ENCODE measurements around the gene PUSL1. TPM values are rescaled to one million over a fixed set of nuclear protein-coding genes. Genes with fewer than 3 reads are reported as not detected.
A peak's percentile ranks its signal among the peaks of the same experiment; 100 is the strongest.

PUSL1 gene
- total and polyA plus RNA-seq, 2 of the 13 experiments (the other 11 are each of a cell fraction or from before 2014, with no cell fraction given): 8.3 to 22.2 TPM

GRCh38 chr1:1349256-1350012, 41.0 kb downstream of the PUSL1 start, which contains the start of gene DVL1 (continued):
- TF ChIP-seq, protein P1, sequence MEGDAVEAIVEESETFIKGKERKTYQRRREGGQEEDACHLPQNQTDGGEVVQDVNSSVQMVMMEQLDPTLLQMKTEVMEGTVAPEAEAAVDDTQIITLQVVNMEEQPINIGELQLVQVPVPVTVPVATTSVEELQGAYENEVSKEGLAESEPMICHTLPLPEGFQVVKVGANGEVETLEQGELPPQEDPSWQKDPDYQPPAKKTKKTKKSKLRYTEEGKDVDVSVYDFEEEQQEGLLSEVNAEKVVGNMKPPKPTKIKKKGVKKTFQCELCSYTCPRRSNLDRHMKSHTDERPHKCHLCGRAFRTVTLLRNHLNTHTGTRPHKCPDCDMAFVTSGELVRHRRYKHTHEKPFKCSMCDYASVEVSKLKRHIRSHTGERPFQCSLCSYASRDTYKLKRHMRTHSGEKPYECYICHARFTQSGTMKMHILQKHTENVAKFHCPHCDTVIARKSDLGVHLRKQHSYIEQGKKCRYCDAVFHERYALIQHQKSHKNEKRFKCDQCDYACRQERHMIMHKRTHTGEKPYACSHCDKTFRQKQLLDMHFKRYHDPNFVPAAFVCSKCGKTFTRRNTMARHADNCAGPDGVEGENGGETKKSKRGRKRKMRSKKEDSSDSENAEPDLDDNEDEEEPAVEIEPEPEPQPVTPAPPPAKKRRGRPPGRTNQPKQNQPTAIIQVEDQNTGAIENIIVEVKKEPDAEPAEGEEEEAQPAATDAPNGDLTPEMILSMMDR (CRISPR knock-in tag; IDR thresholded peaks at IDR 0.05): peak; percentile 78
- no peak for TF ChIP-seq PITX1 (CRISPR knock-in tag; IDR thresholded peaks at IDR 0.05)
- TF ChIP-seq SMARCE1 (IDR thresholded peaks at IDR 0.05; ENCODE audit: borderline replicate concordance): no peak
- TF ChIP-seq ZNF740 (CRISPR knock-in tag; IDR thresholded peaks at IDR 0.05): peak; percentile 57; the same call in 1 of the 2 replicates
- TF ChIP-seq FOXA3 (CRISPR knock-in tag; IDR thresholded peaks at IDR 0.05): no peak
- TF ChIP-seq SIN3A (IDR thresholded peaks at IDR 0.05; ENCODE audit: borderline replicate concordance, low read depth, low read length): no peak
- no peak for TF ChIP-seq ZEB1 (IDR thresholded peaks at IDR 0.05; ENCODE audit: insufficient replicate concordance, low read depth)
- TF ChIP-seq YY1 (IDR thresholded peaks at IDR 0.05; ENCODE audit: insufficient read depth, insufficient replicate concordance, low read depth, low read length): no peak
- no peak for TF ChIP-seq SAFB2 (CRISPR knock-in tag; IDR thresholded peaks at IDR 0.05; ENCODE audit: borderline replicate concordance, low read depth)
- TF ChIP-seq ZNF615 (CRISPR knock-in tag; IDR thresholded peaks at IDR 0.05; ENCODE audit: borderline replicate concordance): no peak
- no peak for TF ChIP-seq ZNF614 (CRISPR knock-in tag; IDR thresholded peaks at IDR 0.05; ENCODE audit: borderline replicate concordance)
- TF ChIP-seq U2AF1 (optimal IDR thresholded peaks at IDR 0.05; ENCODE audit: low read depth, low read length): no peak
- TF ChIP-seq KDM5B (CRISPR knock-in tag; IDR thresholded peaks at IDR 0.05; ENCODE audit: borderline replicate concordance): no peak
- TF ChIP-seq, protein P2, sequence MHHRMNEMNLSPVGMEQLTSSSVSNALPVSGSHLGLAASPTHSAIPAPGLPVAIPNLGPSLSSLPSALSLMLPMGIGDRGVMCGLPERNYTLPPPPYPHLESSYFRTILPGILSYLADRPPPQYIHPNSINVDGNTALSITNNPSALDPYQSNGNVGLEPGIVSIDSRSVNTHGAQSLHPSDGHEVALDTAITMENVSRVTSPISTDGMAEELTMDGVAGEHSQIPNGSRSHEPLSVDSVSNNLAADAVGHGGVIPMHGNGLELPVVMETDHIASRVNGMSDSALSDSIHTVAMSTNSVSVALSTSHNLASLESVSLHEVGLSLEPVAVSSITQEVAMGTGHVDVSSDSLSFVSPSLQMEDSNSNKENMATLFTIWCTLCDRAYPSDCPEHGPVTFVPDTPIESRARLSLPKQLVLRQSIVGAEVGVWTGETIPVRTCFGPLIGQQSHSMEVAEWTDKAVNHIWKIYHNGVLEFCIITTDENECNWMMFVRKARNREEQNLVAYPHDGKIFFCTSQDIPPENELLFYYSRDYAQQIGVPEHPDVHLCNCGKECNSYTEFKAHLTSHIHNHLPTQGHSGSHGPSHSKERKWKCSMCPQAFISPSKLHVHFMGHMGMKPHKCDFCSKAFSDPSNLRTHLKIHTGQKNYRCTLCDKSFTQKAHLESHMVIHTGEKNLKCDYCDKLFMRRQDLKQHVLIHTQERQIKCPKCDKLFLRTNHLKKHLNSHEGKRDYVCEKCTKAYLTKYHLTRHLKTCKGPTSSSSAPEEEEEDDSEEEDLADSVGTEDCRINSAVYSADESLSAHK (CRISPR knock-in tag; IDR thresholded peaks at IDR 0.05; ENCODE audit: borderline replicate concordance): no peak
- TF ChIP-seq ZNF460 (CRISPR knock-in tag; IDR thresholded peaks at IDR 0.05; ENCODE audit: borderline replicate concordance): no peak
- no peak for TF ChIP-seq RFX5 (IDR thresholded peaks at IDR 0.05; ENCODE audit: low read depth, low read length)
- no peak for TF ChIP-seq GPN1 (CRISPR knock-in tag; IDR thresholded peaks at IDR 0.05; ENCODE audit: borderline replicate concordance)
- TF ChIP-seq, protein P3, sequence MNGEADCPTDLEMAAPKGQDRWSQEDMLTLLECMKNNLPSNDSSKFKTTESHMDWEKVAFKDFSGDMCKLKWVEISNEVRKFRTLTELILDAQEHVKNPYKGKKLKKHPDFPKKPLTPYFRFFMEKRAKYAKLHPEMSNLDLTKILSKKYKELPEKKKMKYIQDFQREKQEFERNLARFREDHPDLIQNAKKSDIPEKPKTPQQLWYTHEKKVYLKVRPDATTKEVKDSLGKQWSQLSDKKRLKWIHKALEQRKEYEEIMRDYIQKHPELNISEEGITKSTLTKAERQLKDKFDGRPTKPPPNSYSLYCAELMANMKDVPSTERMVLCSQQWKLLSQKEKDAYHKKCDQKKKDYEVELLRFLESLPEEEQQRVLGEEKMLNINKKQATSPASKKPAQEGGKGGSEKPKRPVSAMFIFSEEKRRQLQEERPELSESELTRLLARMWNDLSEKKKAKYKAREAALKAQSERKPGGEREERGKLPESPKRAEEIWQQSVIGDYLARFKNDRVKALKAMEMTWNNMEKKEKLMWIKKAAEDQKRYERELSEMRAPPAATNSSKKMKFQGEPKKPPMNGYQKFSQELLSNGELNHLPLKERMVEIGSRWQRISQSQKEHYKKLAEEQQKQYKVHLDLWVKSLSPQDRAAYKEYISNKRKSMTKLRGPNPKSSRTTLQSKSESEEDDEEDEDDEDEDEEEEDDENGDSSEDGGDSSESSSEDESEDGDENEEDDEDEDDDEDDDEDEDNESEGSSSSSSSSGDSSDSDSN (CRISPR knock-in tag; IDR thresholded peaks at IDR 0.05): peak; percentile 43

Data from HepG2 (cell line).